T-helper 22 cell (primary cell): ENCODE data around the gene TNNC1.

ENCODE experiments used
- DNase-seq: peaks from one replicate; pipeline ENCODE4 v3.0.0-alpha.2; 2020; ENCODE audit warnings: low read depth

TNNC1 gene

DNA sequence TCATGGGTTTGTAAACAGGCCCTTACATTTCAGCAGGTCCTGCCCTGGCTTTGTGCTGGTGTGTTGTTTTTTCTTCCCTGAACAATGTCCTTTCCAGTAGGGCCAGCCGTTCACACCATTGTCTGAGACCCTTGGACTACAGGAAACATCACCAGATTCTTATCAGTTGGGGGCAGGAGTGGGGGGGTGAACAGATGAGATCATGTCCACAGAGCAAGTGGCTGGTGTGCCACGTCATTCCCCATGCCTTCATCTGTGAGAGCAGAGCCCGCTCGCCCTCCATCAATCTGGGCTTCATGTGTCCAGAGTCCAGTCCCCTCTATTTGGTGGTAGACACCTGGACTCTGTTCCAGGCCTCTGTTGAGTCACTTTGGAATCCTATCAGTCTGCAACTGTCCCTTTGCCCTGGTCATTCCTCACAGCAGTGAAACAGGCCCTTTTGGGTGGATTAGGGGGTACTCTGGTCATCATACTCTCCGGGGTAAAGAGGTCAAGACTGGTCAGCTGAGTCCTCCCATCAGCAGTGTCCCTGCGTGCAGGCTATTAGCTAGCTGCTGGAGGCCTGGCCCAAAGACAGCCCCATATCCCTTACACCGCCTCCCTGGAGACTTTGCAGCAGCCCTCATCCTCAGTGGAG lies 23.9 kb downstream of the TNNC1 start:
- no peak for DNase-seq

GRCh38 chr3:52429031-52429430 lies 24.8 kb downstream of the TNNC1 start:
- no peak for DNase-seq

DNA sequence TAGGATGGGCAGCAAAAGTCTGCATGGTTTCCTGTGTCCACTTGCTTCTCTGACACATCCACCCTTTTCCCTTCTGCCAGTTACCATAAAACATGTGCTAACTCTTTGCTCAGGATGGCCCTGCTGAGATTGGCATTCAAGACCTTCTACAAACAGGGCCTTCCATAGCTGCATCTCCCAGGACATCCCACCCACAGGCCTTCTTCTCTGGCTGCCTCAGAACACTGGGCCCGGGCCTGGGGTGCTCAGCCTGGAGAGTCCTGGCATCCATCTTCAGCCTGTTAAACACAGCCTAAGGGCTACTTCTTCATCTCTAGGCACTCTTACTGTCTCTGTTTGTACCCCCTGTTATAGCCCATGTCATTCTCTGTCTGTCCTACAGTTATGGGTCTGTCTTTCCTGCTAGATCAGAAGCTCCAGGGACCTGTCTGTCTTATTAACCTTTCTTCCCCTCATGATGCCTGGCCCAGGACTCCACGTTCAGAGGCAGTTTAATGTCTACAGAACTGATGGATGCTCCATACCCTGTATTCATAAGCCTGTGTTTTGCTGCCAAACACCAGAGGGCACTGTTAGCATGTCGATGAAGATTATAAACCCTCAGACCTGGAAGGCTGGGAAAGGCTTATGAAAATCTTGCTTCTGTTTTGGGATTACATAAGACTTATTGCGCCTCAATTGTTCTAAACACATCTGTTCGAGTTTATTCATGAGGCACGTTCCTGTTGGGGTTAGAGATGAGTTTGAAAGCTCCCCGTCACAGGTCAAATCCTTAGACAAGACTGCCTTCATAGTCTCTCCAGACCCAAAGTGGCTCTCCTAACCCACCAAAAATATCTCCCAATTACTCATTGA lies 25.5 kb downstream of the TNNC1 start:
- no peak for DNase-seq

DNA sequence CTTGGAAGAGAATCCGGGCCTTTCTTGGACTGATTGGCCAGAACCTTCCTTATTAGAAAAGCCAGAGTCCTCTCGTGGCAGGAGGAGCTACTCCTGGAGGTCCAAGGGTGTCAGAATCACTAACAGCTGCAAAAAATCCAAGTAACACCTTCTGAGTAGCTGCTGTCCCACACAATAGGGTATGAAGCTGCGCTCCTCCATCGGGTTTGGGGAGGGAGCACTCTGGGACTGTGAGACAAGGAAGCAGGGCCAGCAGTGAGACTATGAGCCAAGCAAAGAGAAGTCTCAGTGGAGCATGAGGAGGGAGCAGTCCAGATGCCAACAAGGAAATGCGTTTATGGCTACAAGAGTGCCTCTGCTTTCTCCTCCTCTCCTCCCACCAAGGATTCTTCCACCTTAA lies 30.7 kb downstream of the TNNC1 start:
- DNase-seq: no peak

GRCh38 chr3:52422669-52423068 lies 31.2 kb downstream of the TNNC1 start:
- DNase-seq: no peak

DNA sequence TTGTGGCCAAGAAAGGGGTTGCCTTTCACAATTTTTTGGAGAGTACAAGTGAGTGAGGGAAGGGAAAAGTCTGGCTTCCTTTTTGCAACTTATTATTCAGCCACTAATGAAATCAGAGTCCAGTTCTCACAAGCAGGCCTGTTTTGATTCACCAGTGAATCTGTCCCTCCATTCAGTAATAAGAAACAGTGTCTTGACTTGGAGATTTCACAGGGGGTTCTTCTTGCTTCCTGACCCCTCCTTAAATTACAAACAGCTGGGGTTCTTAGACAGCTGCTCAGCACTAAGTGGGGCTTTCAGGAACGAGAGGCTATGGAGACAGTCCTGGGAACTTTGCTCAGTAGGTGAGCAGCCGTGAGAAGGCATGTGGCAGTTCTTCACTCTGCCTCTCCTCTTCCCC lies 33.5 kb downstream of the TNNC1 start:
- no peak for DNase-seq

DNA sequence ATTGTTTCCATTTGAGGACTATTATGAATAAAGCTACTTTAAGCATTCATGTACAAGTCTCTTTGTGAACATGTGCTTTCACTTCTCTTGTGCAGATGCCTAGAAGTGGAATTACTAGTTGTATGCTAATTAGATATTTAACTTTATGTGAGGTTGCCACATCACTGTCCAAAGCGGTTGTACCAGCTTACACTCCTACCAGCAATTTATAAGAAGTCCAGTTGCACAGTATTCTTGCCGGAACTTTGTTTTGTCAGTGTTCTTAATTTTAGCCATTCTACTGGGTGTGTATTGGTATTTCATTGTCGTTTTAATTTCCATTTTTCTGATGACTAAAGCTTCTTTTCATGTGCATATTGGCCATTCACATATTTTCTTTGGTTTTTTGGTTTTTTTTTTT lies 38.0 kb downstream of the TNNC1 start:
- DNase-seq: no peak

GRCh38 chr3:52408466-52408865 lies 45.4 kb downstream of the TNNC1 start:
- DNase-seq: no peak

GRCh38 chr3:52407779-52408178 lies 46.1 kb downstream of the TNNC1 start:
- no peak for DNase-seq

GRCh38 chr3:52406791-52407510 lies 46.9 kb downstream of the TNNC1 start:
- no peak for DNase-seq

- no peak for DNase-seq
These were observed 47.6 kb downstream of the TNNC1 start for GRCh38 chr3:52406231-52406661.

DNA sequence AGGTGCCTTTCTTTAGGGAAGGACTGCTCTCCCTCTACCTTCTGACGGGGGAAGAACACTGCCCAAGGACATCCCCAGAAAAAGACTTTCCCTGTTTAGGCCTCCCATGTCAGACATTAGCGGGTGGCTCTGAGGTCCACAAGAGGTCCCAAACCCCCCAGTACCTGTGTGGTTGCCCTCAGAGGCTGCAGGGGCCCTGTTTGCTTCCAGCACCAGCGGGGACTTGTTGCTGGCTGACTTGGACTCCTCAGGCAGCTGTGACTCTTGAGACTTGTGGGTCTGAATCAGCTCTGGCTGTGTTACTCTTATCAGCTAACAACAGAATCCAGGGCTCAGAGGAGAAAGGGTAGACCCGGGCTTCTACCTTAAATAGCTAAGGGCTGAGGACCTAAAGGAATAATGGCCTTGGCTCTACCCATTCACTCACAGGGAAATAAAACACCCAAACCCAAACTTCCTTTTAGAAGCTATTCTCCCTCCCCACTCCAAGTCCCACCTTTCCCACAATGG lies 48.2 kb downstream of the TNNC1 start:
- DNase-seq: no peak

DNA sequence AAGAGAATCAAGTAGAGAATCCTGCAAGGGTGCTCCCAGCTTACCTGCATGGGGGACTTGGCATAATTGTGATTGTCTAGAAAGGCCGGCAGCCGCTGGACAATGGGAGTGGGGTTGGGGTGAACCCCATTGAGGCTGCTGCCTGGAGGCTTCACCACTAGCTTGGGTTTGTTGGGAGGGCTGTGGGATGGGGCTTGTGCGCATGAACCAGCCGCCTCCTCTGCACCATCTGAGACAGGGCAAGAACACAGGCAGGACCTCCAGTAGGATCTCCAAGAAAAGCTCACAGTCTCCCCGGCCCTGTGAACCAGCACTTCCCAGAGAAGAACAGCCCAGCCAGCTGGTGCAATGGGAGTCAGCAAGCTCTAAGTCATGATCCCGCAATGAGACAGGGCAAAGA lies 48.8 kb downstream of the TNNC1 start:
- DNase-seq: no peak

DNA sequence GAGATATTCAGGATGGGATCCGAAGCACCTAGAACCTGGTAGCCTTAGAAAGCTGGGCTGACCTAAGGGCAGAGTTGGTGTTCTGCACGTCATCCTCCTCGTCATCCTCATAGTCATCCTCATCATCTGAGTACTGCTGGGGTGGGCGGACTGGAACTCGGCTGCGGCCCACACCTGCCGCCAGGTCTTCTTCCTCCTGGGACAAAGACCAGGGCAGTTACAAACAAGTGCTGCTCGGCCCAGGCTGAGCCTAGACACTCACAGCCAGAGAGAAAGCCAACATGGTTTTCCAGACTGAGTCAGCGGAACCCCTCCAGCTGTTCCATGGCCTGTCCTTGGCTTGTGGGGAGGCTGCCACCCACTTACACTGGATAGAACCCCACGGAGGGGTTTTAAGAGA lies 49.5 kb downstream of the TNNC1 start:
- DNase-seq: no peak

- no peak for DNase-seq
These were observed 49.9 kb downstream of the TNNC1 start for GRCh38 chr3:52403955-52404354.

- DNase-seq: no peak
These were observed 50.5 kb downstream of the TNNC1 start for GRCh38 chr3:52403271-52403841.

GRCh38 chr3:52402706-52403270 lies 51.1 kb downstream of the TNNC1 start:
- no peak for DNase-seq

DNA sequence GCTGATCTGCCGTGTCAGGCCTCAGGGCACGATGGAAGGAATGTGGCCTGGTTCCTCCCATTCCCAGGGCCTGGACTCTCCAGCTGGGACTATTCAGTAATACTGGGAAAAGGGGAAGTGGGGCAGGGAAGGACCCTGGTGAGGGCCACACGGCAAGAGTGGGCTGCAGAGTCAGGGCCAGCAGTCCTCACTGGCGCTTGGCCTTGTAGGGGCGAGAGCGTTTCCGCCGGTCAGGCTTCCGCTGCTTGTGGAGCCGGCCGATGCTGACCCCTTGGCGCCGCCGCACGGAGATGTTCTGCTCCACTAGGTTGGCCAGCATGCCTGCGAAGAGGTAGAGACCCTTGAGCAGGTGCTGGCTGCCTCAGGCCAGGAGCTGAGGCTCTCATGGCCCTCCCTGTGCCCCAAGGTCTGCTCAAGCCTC lies 51.7 kb downstream of the TNNC1 start:
- DNase-seq: no peak

GRCh38 chr3:52401551-52401950 lies 52.3 kb downstream of the TNNC1 start:
- DNase-seq: no peak
